ENCODE measurements around the gene EXOC3L4. TPM values are rescaled to one million over a fixed set of nuclear protein-coding genes. Genes with fewer than 3 reads are reported as not detected.

Gene EXOC3L4
- total and polyA plus RNA-seq, 2 experiments from 2014 or later, result not detected

DNA sequence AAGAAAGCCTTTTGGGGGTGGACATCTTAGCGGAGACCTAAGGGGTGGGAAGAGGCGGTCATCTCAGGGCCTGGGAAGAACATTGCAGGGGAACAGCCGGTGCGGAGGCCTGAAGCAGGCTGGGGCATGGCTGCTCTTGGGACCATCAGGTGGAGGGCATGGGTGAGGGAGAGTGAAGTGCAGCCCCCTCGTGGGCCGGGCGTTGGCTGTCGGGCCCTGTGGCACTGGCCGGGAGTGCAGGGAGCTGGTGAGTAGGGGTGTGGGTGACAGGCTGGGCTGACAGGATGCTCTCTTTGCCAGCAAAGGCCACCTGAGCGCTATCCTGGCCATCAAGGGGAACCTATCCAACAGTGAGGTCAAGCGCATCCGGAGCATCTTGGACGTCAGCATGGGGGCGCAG, 40.4 kb downstream of the EXOC3L4 start:
- WGBS, 2 experiments (ENCODE audit: low coverage in 1 of 2, low lambda C conversion rate in 2 of 2, missing lambda C conversion rate in 2 of 2), result 92 to 94% methylated on average over 13 to 14 of the region's 14 CpGs
- Histone ChIP-seq H3K27ac (no peak overlapping the region), H3K9me2 (ENCODE audit: insufficient read depth) (no peaks in the 10 kb centered on the region), H3K4me2 (ENCODE audit: unreplicated experiment) (no peak overlapping the region), H4K20me1 (ENCODE audit: insufficient read depth) (no peaks in the 10 kb centered on the region), H2AFZ (no peak overlapping the region), H3K9me3 (ENCODE audit: low read depth) (no peaks in the 10 kb centered on the region), H3K79me2 (ENCODE audit: insufficient read depth) (no peaks in the 10 kb centered on the region), H3K27me3 (replicated peaks; ENCODE audit: insufficient read depth) (no peaks in the 10 kb centered on the region), H3F3A (ENCODE audit: insufficient read depth) (no peaks in the 10 kb centered on the region), H3K36me3 (ENCODE audit: low read depth) (no peaks in the 10 kb centered on the region), H3K4me3 (no peak overlapping the region), H3K4me1 (ENCODE audit: insufficient read depth) (peaks cover 9% of the 10 kb centered on the region; the same call in 1 of the 2 replicates), H3K9ac (no peak overlapping the region)
- TF ChIP-seq EZH2 (IDR thresholded peaks at IDR 0.05; ENCODE audit: insufficient read depth, poor library complexity, severe bottlenecking) (no peak), EZH2phosphoT487 (IDR thresholded peaks at IDR 0.05; ENCODE audit: insufficient read depth, low read depth) (no peak)
- in situ Hi-C loops (cut with MboI), result no loop called here
- no peak for DNase-seq

DNA sequence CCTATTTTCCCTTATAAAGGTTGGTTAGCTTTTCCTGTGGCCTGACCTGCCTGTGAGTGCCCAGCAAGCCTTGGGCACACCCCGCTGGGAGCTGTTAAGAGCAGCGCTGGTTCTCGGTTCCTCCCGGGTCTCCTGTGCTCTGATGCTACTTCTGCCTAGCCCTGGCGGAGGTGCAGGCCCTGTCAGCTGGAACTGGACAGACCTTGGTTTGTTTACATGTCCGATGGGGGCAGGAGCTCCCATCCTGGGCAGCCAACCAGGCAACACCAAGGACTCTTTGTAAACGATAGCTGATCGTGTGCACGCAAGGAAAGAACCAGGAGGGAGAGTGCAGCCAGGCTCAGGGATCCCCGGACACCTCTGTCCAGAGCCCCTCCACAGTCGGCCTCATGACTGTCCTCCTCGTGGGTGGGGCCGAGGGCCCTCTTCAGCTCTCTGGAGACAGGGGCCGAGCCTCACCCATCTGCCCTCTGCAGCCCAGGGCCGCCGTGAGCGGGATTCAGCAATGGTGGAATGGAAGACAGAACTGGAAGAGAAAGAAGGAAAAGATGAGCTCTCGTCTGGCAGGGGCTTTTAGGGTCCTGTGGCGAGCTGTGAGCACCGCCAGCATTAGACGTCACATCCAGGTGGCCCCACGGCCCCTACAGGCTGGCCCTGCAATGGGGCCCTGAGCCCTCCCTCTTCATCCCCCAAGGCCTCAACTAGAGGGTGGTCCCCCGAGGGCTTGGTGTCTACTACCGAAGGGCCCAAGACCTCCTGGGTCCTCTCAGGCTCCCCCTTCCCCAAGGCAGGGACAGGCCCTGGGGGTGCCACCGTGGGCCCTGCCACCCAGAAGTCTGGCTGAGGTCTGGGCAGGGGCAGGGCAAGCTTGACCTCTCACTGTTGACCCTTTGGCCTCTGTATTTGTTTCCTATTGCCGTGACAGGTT, 41.1 kb downstream of the EXOC3L4 start:
- WGBS, 2 experiments (ENCODE audit: low coverage in 1 of 2, low lambda C conversion rate in 2 of 2, missing lambda C conversion rate in 2 of 2), result 82 to 86% methylated on average over 25 to 26 of the region's 26 CpGs
- Histone ChIP-seq H3K27me3 (replicated peaks; ENCODE audit: insufficient read depth) (no peaks in the 10 kb centered on the region), H3K79me2 (ENCODE audit: insufficient read depth) (no peaks in the 10 kb centered on the region), H2AFZ (no peak overlapping the region), H3K36me3 (ENCODE audit: low read depth) (no peaks in the 10 kb centered on the region), H3F3A (ENCODE audit: insufficient read depth) (no peaks in the 10 kb centered on the region), H3K9me3 (ENCODE audit: low read depth) (no peaks in the 10 kb centered on the region), H3K4me2 (ENCODE audit: unreplicated experiment) (no peak overlapping the region), H3K4me1 (ENCODE audit: insufficient read depth) (peaks cover 9% of the 10 kb centered on the region; the same call in 1 of the 2 replicates), H3K9ac (no peak overlapping the region), H3K9me2 (ENCODE audit: insufficient read depth) (no peaks in the 10 kb centered on the region), H3K4me3 (no peak overlapping the region), H4K20me1 (ENCODE audit: insufficient read depth) (no peaks in the 10 kb centered on the region), H3K27ac (no peak overlapping the region)
- DNase-seq, result no peak
- TF ChIP-seq EZH2 (IDR thresholded peaks at IDR 0.05; ENCODE audit: insufficient read depth, poor library complexity, severe bottlenecking) (no peak), EZH2phosphoT487 (IDR thresholded peaks at IDR 0.05; ENCODE audit: insufficient read depth, low read depth) (no peak)
- in situ Hi-C loops (cut with MboI), result no loop called here

DNA sequence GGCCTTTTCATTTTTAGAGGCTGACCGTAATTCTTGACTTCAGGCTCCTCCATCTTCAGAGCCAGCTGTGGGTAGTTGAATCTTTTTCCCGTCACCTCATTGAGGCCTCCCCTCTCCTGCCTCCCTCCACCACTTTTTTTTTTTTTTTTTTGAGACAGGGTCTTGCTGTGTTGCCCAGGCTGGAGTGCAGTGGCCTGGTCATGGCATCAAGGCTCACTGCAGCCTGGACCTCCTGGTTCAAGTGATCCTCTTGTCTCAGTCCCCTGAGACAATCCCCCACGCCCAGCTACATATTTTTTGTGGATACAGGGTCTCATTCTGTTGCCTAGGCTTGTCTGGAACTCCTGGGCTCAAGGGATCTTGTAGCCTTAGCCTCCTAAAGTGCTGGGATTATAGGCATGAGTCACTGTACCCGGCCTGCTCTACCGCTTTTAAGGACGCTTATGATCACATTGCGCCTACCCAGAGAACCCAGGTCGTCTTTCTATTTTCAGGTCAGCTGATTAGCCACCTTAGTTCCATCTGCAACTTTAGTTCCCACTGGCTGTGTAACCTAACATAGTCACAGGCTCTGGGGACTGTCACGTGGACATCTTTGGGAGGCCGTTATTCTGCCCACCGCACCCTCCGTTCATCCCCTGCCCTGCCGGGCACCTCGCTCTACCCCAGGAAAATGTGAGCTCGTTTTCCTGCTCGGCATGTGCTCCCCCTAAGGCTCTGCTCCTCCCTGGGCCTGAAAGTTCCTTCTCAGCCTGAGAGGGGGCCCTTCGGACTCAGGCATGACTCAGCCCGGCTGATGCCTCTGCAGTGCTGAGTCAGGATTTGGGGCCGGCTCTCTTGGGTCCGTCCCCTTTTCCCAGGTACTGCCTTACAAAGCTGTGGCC, 42.1 kb downstream of the EXOC3L4 start:
- no peaks in the 10 kb centered on the region for H3K36me3 ChIP-seq (ENCODE audit: low read depth)
- H3K27ac ChIP-seq, result peak overlapping the region; percentile 46; the same call in 1 of the 2 replicates
- H3K79me2 ChIP-seq (ENCODE audit: insufficient read depth), result no peaks in the 10 kb centered on the region
- H3K27me3 ChIP-seq (replicated peaks; ENCODE audit: insufficient read depth), result no peaks in the 10 kb centered on the region
- peak overlapping the region; percentile 64 for H2AFZ ChIP-seq
- no peaks in the 10 kb centered on the region for H3K9me2 ChIP-seq (ENCODE audit: insufficient read depth)
- 39 to 40% methylated on average over 20 of the region's 20 CpGs for WGBS, 2 experiments (ENCODE audit: low coverage in 1 of 2, low lambda C conversion rate in 2 of 2, missing lambda C conversion rate in 2 of 2)
- H3K4me1 ChIP-seq (ENCODE audit: insufficient read depth), result peaks cover 9% of the 10 kb centered on the region; the same call in 1 of the 2 replicates
- in situ Hi-C loops (cut with MboI), result no loop called here
- H3F3A ChIP-seq (ENCODE audit: insufficient read depth), result no peaks in the 10 kb centered on the region
- DNase-seq, result peak; percentile 86
- TF ChIP-seq EZH2 (IDR thresholded peaks at IDR 0.05; ENCODE audit: insufficient read depth, poor library complexity, severe bottlenecking) (no peak), EZH2phosphoT487 (IDR thresholded peaks at IDR 0.05; ENCODE audit: insufficient read depth, low read depth) (no peak)
- H3K4me3 ChIP-seq, result no peak overlapping the region
- H3K9ac ChIP-seq, result peak overlapping the region; percentile 65
- no peaks in the 10 kb centered on the region for H4K20me1 ChIP-seq (ENCODE audit: insufficient read depth)
- no peak overlapping the region for H3K4me2 ChIP-seq (ENCODE audit: unreplicated experiment)
- H3K9me3 ChIP-seq (ENCODE audit: low read depth), result no peaks in the 10 kb centered on the region

DNA sequence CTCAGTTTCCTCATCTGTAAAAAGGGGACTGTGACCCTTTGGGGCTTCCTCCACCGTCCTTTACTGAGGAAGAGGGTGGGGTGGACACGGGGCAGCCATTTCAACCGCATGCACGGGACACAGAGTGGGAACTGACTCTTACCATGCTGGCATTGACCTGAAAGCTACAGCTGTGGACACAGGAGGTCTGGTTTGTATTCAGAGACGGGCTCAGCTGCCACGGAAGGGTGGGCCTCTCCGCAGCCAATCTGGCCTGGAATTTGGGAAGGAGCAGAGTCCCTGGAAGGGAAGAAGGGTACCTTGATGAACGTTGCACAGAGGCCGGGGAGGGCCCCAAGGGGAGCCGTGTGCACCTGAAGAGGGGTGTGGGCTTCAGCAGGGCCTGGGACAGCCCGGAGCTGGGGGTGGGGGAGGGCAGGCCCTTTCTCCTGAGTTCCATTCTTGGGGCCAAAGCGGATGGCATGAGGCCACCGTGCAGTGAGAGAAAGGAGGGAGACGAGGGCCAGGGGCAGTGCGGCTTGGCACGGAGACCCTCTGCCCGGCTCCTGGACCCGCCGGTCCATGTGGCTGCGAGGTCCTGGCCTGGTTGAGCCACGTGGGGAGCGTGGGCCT, 43.3 kb downstream of the EXOC3L4 start:
- Histone ChIP-seq H3K4me2 (ENCODE audit: unreplicated experiment) (no peak overlapping the region), H4K20me1 (ENCODE audit: insufficient read depth) (no peaks in the 10 kb centered on the region), H3K4me1 (ENCODE audit: insufficient read depth) (peaks cover 10% of the 10 kb centered on the region; the same call in 1 of the 2 replicates), H2AFZ (no peak overlapping the region), H3K9me3 (ENCODE audit: low read depth) (no peaks in the 10 kb centered on the region), H3K9ac (no peak overlapping the region), H3K27me3 (replicated peaks; ENCODE audit: insufficient read depth) (no peaks in the 10 kb centered on the region), H3K79me2 (ENCODE audit: insufficient read depth) (no peaks in the 10 kb centered on the region), H3K9me2 (ENCODE audit: insufficient read depth) (no peaks in the 10 kb centered on the region), H3K27ac (no peak overlapping the region), H3F3A (ENCODE audit: insufficient read depth) (no peaks in the 10 kb centered on the region), H3K4me3 (no peak overlapping the region), H3K36me3 (ENCODE audit: low read depth) (no peaks in the 10 kb centered on the region)
- WGBS, 2 experiments (ENCODE audit: low coverage in 1 of 2, low lambda C conversion rate in 2 of 2, missing lambda C conversion rate in 2 of 2), result 61 to 62% methylated on average over 21 to 22 of the region's 22 CpGs
- no peak for TF ChIP-seq EZH2 (IDR thresholded peaks at IDR 0.05; ENCODE audit: insufficient read depth, poor library complexity, severe bottlenecking)
- no peak for TF ChIP-seq EZH2phosphoT487 (IDR thresholded peaks at IDR 0.05; ENCODE audit: insufficient read depth, low read depth)
- no peak for DNase-seq
- in situ Hi-C loops (cut with MboI), result no loop called here

Data from GM23248 (cell line).